Pancreas (tissue), 10 donors: ENCODE results near the gene CDYL2. TPM values are rescaled to one million over a fixed set of nuclear protein-coding genes. Genes with fewer than 3 reads are reported as not detected.

Source experiments
- ATAC-seq, 4 donors: fragments of 200-7000 bp; cut with Tn5 transposase; one replicate each; pipeline versions ENCODE4 v1.8.0 to v1.9.1; 2020; ENCODE audit warnings: mild to moderate bottlenecking in 4 of 4, moderate library complexity in 4 of 4
- DNase-seq, 6 donors: peaks; one replicate each; pipeline ENCODE4 v3.0.0-alpha.2; 2020
- FAIRE-seq: peaks from 2 replicates; lab custom pipeline; 2012; peaks lifted over from hg19 to GRCh38; lab: Jason Lieb, UNC
- H3K27ac ChIP-seq, 4 donors: fragments of 200-600 bp; sonication (generic); 1 replicate in 3 of 4; 2 replicates in 1 of 4; pipeline versions ENCODE4 v1.5.0 to v1.8.0; 2020
- H3K27me3 ChIP-seq, 4 donors: fragments of 200-600 bp; one replicate each; pipeline ENCODE4 v1.8.0; 2021
- H3K36me3 ChIP-seq, 3 donors: fragments of 200-600 bp; sonication (generic) in 1 of 3; one replicate each; pipeline versions ENCODE4 v1.5.0 to v1.8.0; 2020 to 2021
- H3K4me1 ChIP-seq, 3 donors: fragments of 200-600 bp; one replicate each; pipeline ENCODE4 v1.8.0; 2021
- H3K4me3 ChIP-seq, 4 donors: fragments of 200-600 bp; sonication (generic) in 2 of 4; one replicate each; pipeline versions ENCODE4 v1.5.0 to v1.8.0; 2020 to 2021
- H3K9me3 ChIP-seq, 4 donors: fragments of 200-600 bp; one replicate each; pipeline ENCODE4 v1.8.0; 2021
- CTCF ChIP-seq, 4 donors: fragments of 200-600 bp; sonication (generic) in 3 of 4; IDR thresholded peaks; one replicate each; pipeline versions ENCODE4 v1.5.0 to v1.8.0; 2021; ENCODE audit warnings: antibody characterized with exemption in 4 of 4
- WGBS, 2 donors: extraction: QIAGEN DNeasy Blood & Tissue Kit; methylation state at CpG; one replicate each; pipeline ENCODE4 v1.1.7; 2013; 5-methylcytosine and 5-hydroxymethylcytosine counted together
- intact Hi-C, 3 donors: fragments of 100-400 bp; cut with DNase I; formaldehyde crosslinking; loops; one replicate each; pipeline versions ENCODE4 v1.11.1 to v1.14.2; 2022
- polyA plus RNA-seq, 2 donors: library from polyadenylated mRNA; stranded (reverse); fragments of 200-250 nt; gene quantifications; one replicate each; pipeline ENCODE4 v1.2.3, GENCODE V29; 2013
- total RNA-seq, 6 donors: library from RNA; stranded (reverse); fragmentation: NEBNext Ultra II Directional in 4 of 6; extraction: Animal tissue kit (Norgen Biotek cat#: 25700) in 4 of 6; gene quantifications; one replicate each; pipeline versions ENCODE4 v1.2.1 to v1.2.4, GENCODE V29; 2021 to 2023
- donor health status: healthy with polysubstance abuse.
- donor health status: DM: no; HTN: no; CAD: no; lungs with moderate emphysema.
- donor health status: DM: no; HTN: no; CAD: no.
- donor health status: control.
- donor health status: control.
- donor health status: Bipolar disorder and iron deficiency.
- donor health status: DM: yes; HTN: yes; CAD: no.
- donor health status: DM: no; HTN: no; CAD: no.
- donor health status: DM: no; HTN: no; CAD: no.
- donor health status: DM: yes; HTN: yes; CAD: no.

CDYL2 gene
- total and polyA plus RNA-seq, 8 donors = 0.61 to 7.1 (median 3.1) TPM

DNA sequence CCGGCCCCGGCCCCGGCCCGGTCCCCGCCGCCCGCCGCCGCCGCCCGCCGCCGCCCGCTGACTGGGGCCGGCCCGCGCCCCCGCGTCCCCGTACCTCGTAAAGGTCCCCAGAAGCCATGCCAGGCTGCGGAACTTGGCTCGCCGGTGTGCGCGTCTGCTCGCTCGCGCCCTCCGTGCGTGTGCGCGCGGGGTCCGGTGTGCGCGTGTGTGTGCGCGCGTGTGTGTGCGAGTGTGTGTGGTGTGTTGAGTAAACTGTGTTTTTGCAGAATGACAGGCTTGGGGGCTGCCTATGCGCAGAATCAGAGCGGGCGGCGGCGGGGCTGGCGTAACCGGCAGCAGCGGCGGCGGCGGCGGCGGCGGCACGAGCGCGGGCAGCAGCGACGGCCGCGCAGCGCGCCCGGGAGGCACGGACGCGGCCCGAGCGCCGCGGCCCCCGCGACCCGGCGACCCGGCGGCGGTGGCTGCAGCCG is 307 bp downstream of the CDYL2 start:
- peak overlapping the region; percentile 21 to 60 (median 51) for H3K4me3 ChIP-seq
- H3K27me3 ChIP-seq = no peaks in the 10 kb centered on the region
- FAIRE-seq = no peak
- no peaks in the 10 kb centered on the region for H3K9me3 ChIP-seq
- WGBS, 2 donors = 0 to 1% methylated on average over 32 to 80 of the region's 80 CpGs
- H3K4me1 ChIP-seq = no peaks in the 10 kb centered on the region
- H3K27ac ChIP-seq = no peak overlapping the region
- intact Hi-C loops = no loop called here
- H3K36me3 ChIP-seq = no peaks in the 10 kb centered on the region
- TF ChIP-seq CTCF (IDR thresholded peaks at IDR 0.05) = no peak
- DNase-seq = peak in 5 of 6 donors; percentile 39 to 75 (median 58)
- ATAC-seq = peak; percentile 34 to 68 (median 58)

GRCh38 chr16:80803339-80804055 is 901 bp downstream of the CDYL2 start:
- no peaks in the 10 kb centered on the region for H3K36me3 ChIP-seq
- no peaks in the 10 kb centered on the region for H3K9me3 ChIP-seq
- TF ChIP-seq CTCF (IDR thresholded peaks at IDR 0.05) = peak in 3 of 4 donors; percentile 25 to 44 (median 40)
- WGBS, 2 donors = 4 to 8% methylated on average over 31 to 82 of the region's 87 CpGs
- DNase-seq (peak; percentile 20 to 78 (median 46)), ATAC-seq (peak; percentile 42 to 67 (median 48)), FAIRE-seq (no peak)
- peak overlapping the region in 3 of 4 donors; percentile 39 to 60 (median 58) for H3K4me3 ChIP-seq
- no peaks in the 10 kb centered on the region for H3K4me1 ChIP-seq
- no peak overlapping the region for H3K27ac ChIP-seq
- no peaks in the 10 kb centered on the region for H3K27me3 ChIP-seq
- intact Hi-C loops = no loop called here

- intact Hi-C loops = no loop called here
- ATAC-seq = no peak
- Histone ChIP-seq H3K27me3 (no peaks in the 10 kb centered on the region), H3K4me3 (peak overlapping the region in 3 of 4 donors; percentile 39 to 60 (median 58)), H3K36me3 (no peaks in the 10 kb centered on the region), H3K27ac (no peak overlapping the region), H3K9me3 (no peaks in the 10 kb centered on the region), H3K4me1 (no peaks in the 10 kb centered on the region)
- TF ChIP-seq CTCF (IDR thresholded peaks at IDR 0.05) = no peak
- peak in 1 of 6 donors; percentile 29 for DNase-seq
- no peak for FAIRE-seq
- WGBS, 2 donors = 96 to 98% methylated on average over 7 of the region's 7 CpGs
Observed at GRCh38 chr16:80802902-80803301, 1.5 kb downstream of the CDYL2 start.

DNA sequence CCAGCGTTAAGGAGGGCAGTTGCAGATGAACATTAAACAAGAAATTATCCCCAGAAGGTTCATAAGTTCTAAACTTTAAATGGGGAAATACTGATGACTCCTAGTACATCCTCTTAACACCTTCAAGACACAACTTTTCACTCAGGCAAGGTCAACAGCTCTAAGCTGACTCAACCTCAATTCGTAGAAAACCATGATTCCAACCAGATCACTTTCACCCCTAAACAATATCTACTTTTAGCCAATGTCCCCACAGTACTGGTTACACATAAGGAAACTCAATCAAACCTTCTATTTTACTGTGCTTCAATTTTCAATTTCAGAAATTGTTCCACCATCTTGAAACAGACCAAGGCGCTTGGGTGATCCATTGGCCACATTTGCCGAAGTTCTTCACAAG is 2.3 kb downstream of the CDYL2 start:
- 95 to 96% methylated on average over 4 of the region's 4 CpGs for WGBS, 2 donors
- DNase-seq = no peak
- no peak for ATAC-seq
- intact Hi-C loops = no loop called here
- Histone ChIP-seq H3K27me3 (no peaks in the 10 kb centered on the region), H3K9me3 (no peaks in the 10 kb centered on the region), H3K4me1 (no peaks in the 10 kb centered on the region), H3K4me3 (no peak overlapping the region), H3K27ac (no peak overlapping the region), H3K36me3 (no peaks in the 10 kb centered on the region)
- no peak for TF ChIP-seq CTCF (IDR thresholded peaks at IDR 0.05)
- FAIRE-seq = no peak

- H3K27ac ChIP-seq = no peak overlapping the region
- TF ChIP-seq CTCF (IDR thresholded peaks at IDR 0.05) = no peak
- H3K36me3 ChIP-seq = no peaks in the 10 kb centered on the region
- H3K9me3 ChIP-seq = no peaks in the 10 kb centered on the region
- H3K27me3 ChIP-seq = no peaks in the 10 kb centered on the region
- 98 to 99% methylated on average over 3 of the region's 3 CpGs for WGBS, 2 donors
- no peak for DNase-seq
- H3K4me1 ChIP-seq = no peaks in the 10 kb centered on the region
- ATAC-seq = no peak
- intact Hi-C loops = no loop called here
- H3K4me3 ChIP-seq = no peak overlapping the region
- FAIRE-seq = no peak
Observed at GRCh38 chr16:80794071-80794470, 10.3 kb downstream of the CDYL2 start.
